Activated CD8-positive, alpha-beta T cell treated with anti-CD3 and anti-CD28 coated beads for 36 hours (primary cell): ENCODE results near the gene LAMA1. TPM values are rescaled to one million over a fixed set of nuclear protein-coding genes. Genes with fewer than 3 reads are reported as not detected.

Source experiments
- ATAC-seq: fragments of 200-7000 bp; cut with Tn5 transposase; one replicate; pipeline ENCODE4 v1.10.0; 2021; ENCODE audit warnings: mild to moderate bottlenecking, moderate library complexity
- CTCF ChIA-PET: fragments of 350-600 bp; sonication (Branson Sonifier 250); formaldehyde crosslinking; loops from one replicate; lab custom pipeline; 2021; ENCODE audit warnings: antibody characterized with exemption; lab: Charles Lee
- POLR2A ChIA-PET: fragments of 350-600 bp; sonication (Branson Sonifier 250); formaldehyde crosslinking; loops from one replicate; lab custom pipeline; 2021; ENCODE audit warnings: antibody characterized with exemption; lab: Charles Lee
- DNase-seq: peaks from one replicate; pipeline ENCODE4 v3.0.0-alpha.2; 2020
- H3K27ac Mint-ChIP-seq: one replicate; pipeline ENCODE4 v1.8.0; 2021; ENCODE audit warnings: mild to moderate bottlenecking, mixed read lengths
- H3K27me3 Mint-ChIP-seq: one replicate; pipeline ENCODE4 v1.8.0; 2021; ENCODE audit warnings: mixed read lengths
- H3K36me3 Mint-ChIP-seq: one replicate; pipeline ENCODE4 v1.8.0; 2021; ENCODE audit warnings: low read depth, mixed read lengths
- H3K4me1 Mint-ChIP-seq: one replicate; pipeline ENCODE4 v1.8.0; 2021; ENCODE audit warnings: low read depth, mixed read lengths
- H3K4me3 Mint-ChIP-seq: one replicate; pipeline ENCODE4 v1.8.0; 2021; ENCODE audit warnings: mild to moderate bottlenecking, moderate library complexity, mixed read lengths
- H3K9me3 Mint-ChIP-seq: one replicate; pipeline ENCODE4 v1.8.0; 2021; ENCODE audit warnings: mixed read lengths
- CTCF ChIP-seq: fragments of 200-600 bp; IDR thresholded peaks from one replicate; pipeline ENCODE4 v1.8.0; 2022; ENCODE audit warnings: antibody characterized with exemption, mild to moderate bottlenecking
- intact Hi-C: fragments of 100-400 bp; cut with micrococcal nuclease; formaldehyde crosslinking; loops from one replicate; pipeline ENCODE4 v1.10.0; 2022
- total RNA-seq, 2 experiments: library from RNA; stranded (reverse); gene quantifications; one replicate each; pipeline ENCODE4 v1.2.3, GENCODE V29; 2021

The LAMA1 gene
- total RNA-seq, 2 experiments from 2014 or later: not detected

- intact Hi-C loops: no loop called here
- no peak for TF ChIP-seq CTCF
- H3K36me3 Mint-ChIP-seq: no peaks in the 10 kb centered on the region
- ChIA-PET POLR2A (no interaction called here), CTCF (no interaction called here)
- H3K9me3 Mint-ChIP-seq: peaks cover 2% of the 10 kb centered on the region
- no peaks in the 10 kb centered on the region for H3K27me3 Mint-ChIP-seq
- no peak for DNase-seq
- H3K4me1 Mint-ChIP-seq: no peaks in the 10 kb centered on the region
- no peak for ATAC-seq
- no peak overlapping the region for H3K27ac Mint-ChIP-seq
- H3K4me3 Mint-ChIP-seq: no peak overlapping the region
These were observed 154.8 kb downstream of the LAMA1 start for GRCh38 chr18:6962571-6963451.

- Mint-ChIP-seq H3K27ac (no peak overlapping the region), H3K27me3 (no peaks in the 10 kb centered on the region), H3K9me3 (peaks cover 2% of the 10 kb centered on the region), H3K4me3 (no peak overlapping the region), H3K36me3 (no peaks in the 10 kb centered on the region), H3K4me1 (no peaks in the 10 kb centered on the region)
- no peak for TF ChIP-seq CTCF
- intact Hi-C loops: no loop called here
- no peak for ATAC-seq
- ChIA-PET CTCF (no interaction called here), POLR2A (no interaction called here)
- DNase-seq: no peak
These were observed 156.3 kb downstream of the LAMA1 start for GRCh38 chr18:6961331-6961730.

GRCh38 chr18:6960656-6961055, 156.9 kb downstream of the LAMA1 start:
- no peak for ATAC-seq
- no peak for DNase-seq
- no peak overlapping the region for H3K4me3 Mint-ChIP-seq
- no peak for TF ChIP-seq CTCF
- no peaks in the 10 kb centered on the region for H3K4me1 Mint-ChIP-seq
- intact Hi-C loops: no loop called here
- CTCF ChIA-PET: no interaction called here
- H3K36me3 Mint-ChIP-seq: no peaks in the 10 kb centered on the region
- no peak overlapping the region for H3K27ac Mint-ChIP-seq
- POLR2A ChIA-PET: no interaction called here
- peaks cover 2% of the 10 kb centered on the region for H3K9me3 Mint-ChIP-seq
- no peaks in the 10 kb centered on the region for H3K27me3 Mint-ChIP-seq

- Mint-ChIP-seq H3K27ac (no peak overlapping the region), H3K4me1 (no peaks in the 10 kb centered on the region), H3K36me3 (no peaks in the 10 kb centered on the region), H3K27me3 (no peaks in the 10 kb centered on the region), H3K9me3 (peaks cover 2% of the 10 kb centered on the region), H3K4me3 (no peak overlapping the region)
- intact Hi-C loops: no loop called here
- no peak for ATAC-seq
- DNase-seq: no peak
- ChIA-PET POLR2A (no interaction called here), CTCF (no interaction called here)
- TF ChIP-seq CTCF: no peak
These were observed 157.5 kb downstream of the LAMA1 start for GRCh38 chr18:6960124-6960523.

- Mint-ChIP-seq H3K36me3 (no peaks in the 10 kb centered on the region), H3K4me1 (no peaks in the 10 kb centered on the region), H3K27me3 (no peaks in the 10 kb centered on the region), H3K4me3 (no peak overlapping the region), H3K27ac (no peak overlapping the region), H3K9me3 (peaks cover 2% of the 10 kb centered on the region)
- ChIA-PET CTCF (no interaction called here), POLR2A (no interaction called here)
- no peak for ATAC-seq
- no peak for TF ChIP-seq CTCF
- intact Hi-C loops: no loop called here
- no peak for DNase-seq
These were observed 158.5 kb downstream of the LAMA1 start for GRCh38 chr18:6959110-6959509.
